Measurements from ENCODE around the gene GIGYF2. TPM values are rescaled to one million over a fixed set of nuclear protein-coding genes. Genes with fewer than 3 reads are reported as not detected.

GIGYF2 gene
- total RNA-seq, 2 donors from 2014 or later: 59.7 to 71.9 TPM

- Mint-ChIP-seq H3K9me3 (no peaks in the 10 kb centered on the region), H3K4me1 (no peaks in the 10 kb centered on the region), H3K4me3 (no peak overlapping the region), H3K27me3 (no peaks in the 10 kb centered on the region), H3K27ac (no peak overlapping the region), H3K36me3 (ENCODE audit: low read depth) (peaks cover 21% of the 10 kb centered on the region)
- ATAC-seq (replicated peaks): no peak
Measured at GRCh38 chr2:232795920-232796319, 98.8 kb downstream of the GIGYF2 start.

- Mint-ChIP-seq H3K27me3 (no peaks in the 10 kb centered on the region), H3K4me3 (no peak overlapping the region), H3K27ac (no peak overlapping the region), H3K4me1 (no peaks in the 10 kb centered on the region), H3K36me3 (ENCODE audit: low read depth) (peaks cover 40% of the 10 kb centered on the region), H3K9me3 (no peaks in the 10 kb centered on the region)
- no peak for ATAC-seq (replicated peaks)
Measured at GRCh38 chr2:232798187-232798586, 101.1 kb downstream of the GIGYF2 start.

- Mint-ChIP-seq H3K27me3 (no peaks in the 10 kb centered on the region), H3K4me3 (no peak overlapping the region), H3K27ac (no peak overlapping the region), H3K36me3 (ENCODE audit: low read depth) (peaks cover 59% of the 10 kb centered on the region), H3K9me3 (no peaks in the 10 kb centered on the region), H3K4me1 (peaks cover 2% of the 10 kb centered on the region)
- no peak for ATAC-seq (replicated peaks)
Measured at GRCh38 chr2:232800166-232800565, 103.0 kb downstream of the GIGYF2 start.

- Mint-ChIP-seq H3K9me3 (no peaks in the 10 kb centered on the region), H3K27ac (no peak overlapping the region), H3K4me3 (no peak overlapping the region), H3K4me1 (peaks cover 5% of the 10 kb centered on the region), H3K27me3 (no peaks in the 10 kb centered on the region), H3K36me3 (ENCODE audit: low read depth) (peaks cover 78% of the 10 kb centered on the region)
- no peak for ATAC-seq (replicated peaks)
Measured at GRCh38 chr2:232802091-232802490, 105.0 kb downstream of the GIGYF2 start.

GRCh38 chr2:232809349-232810124 is 112.4 kb downstream of the GIGYF2 start:
- peaks cover 5% of the 10 kb centered on the region for H3K4me1 Mint-ChIP-seq
- H3K9me3 Mint-ChIP-seq: no peaks in the 10 kb centered on the region
- no peak for ATAC-seq (replicated peaks)
- H3K4me3 Mint-ChIP-seq: no peak overlapping the region
- no peak overlapping the region for H3K27ac Mint-ChIP-seq
- no peaks in the 10 kb centered on the region for H3K27me3 Mint-ChIP-seq
- H3K36me3 Mint-ChIP-seq (ENCODE audit: low read depth): peaks cover 95% of the 10 kb centered on the region

GRCh38 chr2:232810444-232810843 is 113.3 kb downstream of the GIGYF2 start:
- Mint-ChIP-seq H3K27ac (no peak overlapping the region), H3K36me3 (ENCODE audit: low read depth) (peaks cover 95% of the 10 kb centered on the region), H3K9me3 (no peaks in the 10 kb centered on the region), H3K4me3 (no peak overlapping the region), H3K27me3 (no peaks in the 10 kb centered on the region), H3K4me1 (no peaks in the 10 kb centered on the region)
- ATAC-seq (replicated peaks): no peak

- no peak for ATAC-seq (replicated peaks)
Measured at GRCh38 chr2:232815569-232815968, 118.4 kb downstream of the GIGYF2 start.

DNA sequence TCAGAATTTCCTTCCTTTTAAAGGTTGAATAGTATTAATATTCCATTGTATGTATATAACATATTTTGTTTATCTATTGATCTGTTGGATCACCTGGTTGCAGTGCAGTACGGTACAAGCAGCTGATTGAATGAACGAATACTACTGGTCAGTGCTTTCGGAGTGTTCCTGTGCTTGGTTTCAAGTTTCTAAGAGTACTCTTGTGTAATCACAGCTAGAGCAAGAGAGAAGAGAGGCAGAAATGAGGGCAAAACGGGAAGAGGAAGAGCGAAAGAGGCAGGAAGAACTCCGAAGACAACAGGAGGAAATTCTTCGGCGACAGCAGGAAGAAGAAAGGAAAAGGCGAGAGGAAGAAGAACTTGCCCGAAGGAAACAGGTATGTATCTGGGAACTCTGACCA is 119.5 kb downstream of the GIGYF2 start:
- ATAC-seq (replicated peaks): no peak
- H3K27ac Mint-ChIP-seq: no peak overlapping the region
- H3K27me3 Mint-ChIP-seq: no peaks in the 10 kb centered on the region
- peaks cover 97% of the 10 kb centered on the region for H3K36me3 Mint-ChIP-seq (ENCODE audit: low read depth)
- no peak overlapping the region for H3K4me3 Mint-ChIP-seq
- no peaks in the 10 kb centered on the region for H3K9me3 Mint-ChIP-seq
- H3K4me1 Mint-ChIP-seq: no peaks in the 10 kb centered on the region

More at GRCh38 chr2:232815569-232815968, 118.4 kb downstream of the GIGYF2 start:
- Mint-ChIP-seq H3K27me3 (no peaks in the 10 kb centered on the region), H3K4me1 (no peaks in the 10 kb centered on the region), H3K9me3 (no peaks in the 10 kb centered on the region), H3K27ac (no peak overlapping the region), H3K4me3 (no peak overlapping the region), H3K36me3 (ENCODE audit: low read depth) (peaks cover 97% of the 10 kb centered on the region)

- Mint-ChIP-seq H3K27ac (peak overlapping the region; percentile 36), H3K4me3 (no peak overlapping the region), H3K4me1 (no peaks in the 10 kb centered on the region), H3K9me3 (no peaks in the 10 kb centered on the region), H3K27me3 (no peaks in the 10 kb centered on the region), H3K36me3 (ENCODE audit: low read depth) (peaks cover 97% of the 10 kb centered on the region)
- ATAC-seq (replicated peaks): no peak
Measured at GRCh38 chr2:232817756-232818155, 120.6 kb downstream of the GIGYF2 start.

DNA sequence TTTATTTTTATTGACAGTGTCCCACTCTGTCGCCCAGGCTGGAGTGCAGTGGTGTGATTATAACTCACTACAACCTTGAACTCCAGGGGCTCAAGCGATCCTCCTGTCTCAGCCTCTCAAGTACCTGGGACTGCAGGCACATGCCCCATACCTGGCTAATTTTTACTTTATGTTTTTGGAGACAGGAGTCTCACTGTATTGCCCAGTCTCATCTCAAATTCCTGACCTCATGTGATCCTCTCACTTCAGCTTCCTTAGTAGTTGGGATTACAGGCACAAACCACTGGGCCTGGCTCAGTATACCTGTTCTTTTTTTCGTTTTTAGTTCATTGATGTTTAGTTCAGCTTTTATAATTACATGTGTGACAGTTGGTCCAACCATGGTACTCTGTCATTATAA is 132.9 kb downstream of the GIGYF2 start:
- Mint-ChIP-seq H3K4me3 (no peak overlapping the region), H3K9me3 (no peaks in the 10 kb centered on the region), H3K27me3 (no peaks in the 10 kb centered on the region), H3K4me1 (peaks cover 8% of the 10 kb centered on the region), H3K27ac (no peak overlapping the region), H3K36me3 (ENCODE audit: low read depth) (peaks cover 96% of the 10 kb centered on the region)
- ATAC-seq (replicated peaks): no peak

GRCh38 chr2:232831496-232831895 is 134.4 kb downstream of the GIGYF2 start:
- no peak overlapping the region for H3K4me3 Mint-ChIP-seq
- no peak for ATAC-seq (replicated peaks)
- H3K9me3 Mint-ChIP-seq: no peaks in the 10 kb centered on the region
- H3K27me3 Mint-ChIP-seq: no peaks in the 10 kb centered on the region
- H3K36me3 Mint-ChIP-seq (ENCODE audit: low read depth): peaks cover 93% of the 10 kb centered on the region
- peaks cover under 1% of the 10 kb centered on the region for H3K4me1 Mint-ChIP-seq
- no peak overlapping the region for H3K27ac Mint-ChIP-seq

DNA sequence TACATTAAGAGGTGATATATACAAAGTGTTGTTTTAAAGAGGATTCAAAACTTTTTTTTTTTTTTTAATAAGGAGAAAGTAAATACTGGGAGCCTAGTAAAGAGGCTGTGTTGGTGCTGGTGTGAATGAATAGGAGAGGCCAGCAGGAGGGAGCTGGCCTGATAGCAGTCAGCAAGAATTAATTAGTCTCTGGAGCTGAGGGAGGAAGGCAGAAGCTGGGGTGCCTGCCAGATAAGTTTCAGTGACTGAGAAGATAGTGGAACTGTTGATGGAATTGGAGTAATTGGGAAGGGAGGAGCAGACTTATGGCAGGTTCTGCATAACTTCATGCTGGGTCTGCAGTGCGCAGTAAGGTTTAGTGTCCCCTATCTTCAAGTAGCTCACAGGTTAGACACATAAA is 136.7 kb downstream of the GIGYF2 start:
- Mint-ChIP-seq H3K27me3 (no peaks in the 10 kb centered on the region), H3K27ac (no peak overlapping the region), H3K4me1 (peaks cover 12% of the 10 kb centered on the region), H3K9me3 (no peaks in the 10 kb centered on the region), H3K36me3 (ENCODE audit: low read depth) (peaks cover 95% of the 10 kb centered on the region), H3K4me3 (no peak overlapping the region)
- ATAC-seq (replicated peaks): no peak

GRCh38 chr2:232835687-232836208 is 138.6 kb downstream of the GIGYF2 start:
- Mint-ChIP-seq H3K4me1 (peaks cover 12% of the 10 kb centered on the region), H3K27me3 (no peaks in the 10 kb centered on the region), H3K27ac (peak overlapping the region; percentile 5), H3K9me3 (no peaks in the 10 kb centered on the region), H3K4me3 (no peak overlapping the region), H3K36me3 (ENCODE audit: low read depth) (peaks cover 95% of the 10 kb centered on the region)
- ATAC-seq (replicated peaks): no peak

- Mint-ChIP-seq H3K4me1 (peaks cover 12% of the 10 kb centered on the region), H3K27ac (peak overlapping the region; percentile 20), H3K9me3 (no peaks in the 10 kb centered on the region), H3K4me3 (no peak overlapping the region), H3K27me3 (no peaks in the 10 kb centered on the region), H3K36me3 (ENCODE audit: low read depth) (peaks cover 95% of the 10 kb centered on the region)
- no peak for ATAC-seq (replicated peaks)
Measured at GRCh38 chr2:232836934-232837333, 139.8 kb downstream of the GIGYF2 start.

GRCh38 chr2:232838406-232838874 is 141.3 kb downstream of the GIGYF2 start:
- Mint-ChIP-seq H3K36me3 (ENCODE audit: low read depth) (peaks cover 95% of the 10 kb centered on the region), H3K9me3 (no peaks in the 10 kb centered on the region), H3K27ac (peak overlapping the region; percentile 88)

More at GRCh38 chr2:232838406-232838874, 141.3 kb downstream of the GIGYF2 start:
- Mint-ChIP-seq H3K4me1 (peaks cover 12% of the 10 kb centered on the region), H3K27me3 (no peaks in the 10 kb centered on the region), H3K4me3 (peak overlapping the region; percentile 62)
- peak; percentile 90 for ATAC-seq (replicated peaks)

Measured in activated T-helper 17 cell treated with anti-CD3 and anti-CD28 coated beads, Interleukin-2, amount 50 U/mL, for 72 hours (primary cell).